H9 (cell line): ENCODE data around the gene KRTAP5-6. TPM values are rescaled to one million over a fixed set of nuclear protein-coding genes. Genes with fewer than 3 reads are reported as not detected.

Experiments used
- DNase-seq: peaks from one replicate; pipeline ENCODE4 v3.0.0-alpha.2; 2017
- H2AFZ ChIP-seq: one replicate; pipeline ENCODE4 v1.6.1; 2013; ENCODE audit warnings: mild to moderate bottlenecking, low read length, control low read depth, moderate library complexity
- H2AK5ac ChIP-seq: 2 replicates; pipeline ENCODE4 v1.6.1; 2013; ENCODE audit warnings: low read length, control low read depth, mixed read lengths; ENCODE audit not compliant: insufficient read length
- H2BK120ac ChIP-seq: one replicate; pipeline ENCODE4 v1.6.1; 2013; ENCODE audit warnings: low read depth, mild to moderate bottlenecking, low read length, control low read depth, inconsistent platforms; ENCODE audit not compliant: poor library complexity, severe bottlenecking
- H2BK12ac ChIP-seq: 2 replicates; pipeline ENCODE4 v1.6.1; 2013; ENCODE audit warnings: low read length, control low read depth, mixed read lengths, low read depth; ENCODE audit not compliant: insufficient read length
- H2BK15ac ChIP-seq: 2 replicates; pipeline ENCODE4 v1.6.1; 2013; ENCODE audit warnings: low read depth, low read length, control low read depth
- H2BK20ac ChIP-seq: one replicate; pipeline ENCODE4 v1.6.1; 2013; ENCODE audit warnings: low read depth, mild to moderate bottlenecking, low read length, control low read depth, inconsistent platforms; ENCODE audit not compliant: poor library complexity, severe bottlenecking
- H2BK5ac ChIP-seq: 2 replicates; pipeline ENCODE4 v1.6.1; 2013; ENCODE audit warnings: low read length, control low read depth, mixed read lengths; ENCODE audit not compliant: insufficient read length
- H3K14ac ChIP-seq: 2 replicates; pipeline ENCODE4 v1.6.1; 2013; ENCODE audit warnings: low read length, control low read depth; ENCODE audit not compliant: insufficient read depth
- H3K18ac ChIP-seq: 2 replicates; pipeline ENCODE4 v1.6.1; 2013; ENCODE audit warnings: low read depth, mild to moderate bottlenecking, mixed read lengths, low read length, control low read depth; ENCODE audit not compliant: insufficient read length
- H3K23ac ChIP-seq: 2 replicates; pipeline ENCODE4 v1.6.1; 2013; ENCODE audit warnings: low read length, control low read depth, mixed read lengths, low read depth; ENCODE audit not compliant: insufficient read length
- H3K23me2 ChIP-seq: 2 replicates; pipeline ENCODE4 v1.6.1; 2013; ENCODE audit warnings: low read depth, mild to moderate bottlenecking, mixed read lengths, low read length, control low read depth; ENCODE audit not compliant: insufficient read length, poor library complexity, severe bottlenecking
- H3K27ac ChIP-seq: 2 replicates; pipeline ENCODE4 v1.5.1; 2013; ENCODE audit warnings: low read length, control low read depth, mixed read lengths, low read depth; ENCODE audit not compliant: insufficient read length
- H3K27me3 ChIP-seq: 2 replicates; pipeline ENCODE4 v1.6.1; 2013; ENCODE audit warnings: low read length, control low read depth, inconsistent platforms; ENCODE audit not compliant: insufficient read depth
- H3K4ac ChIP-seq: 2 replicates; pipeline ENCODE4 v1.6.1; 2013; ENCODE audit warnings: low read depth, mild to moderate bottlenecking, control low read depth, inconsistent platforms, low read length, moderate library complexity
- H3K4me1 ChIP-seq: 2 replicates; pipeline ENCODE4 v1.6.1; 2013; ENCODE audit warnings: low read length, control low read depth, inconsistent platforms; ENCODE audit not compliant: insufficient read depth
- H3K4me2 ChIP-seq: 2 replicates; pipeline ENCODE4 v1.6.1; 2013; ENCODE audit warnings: low read length, control low read depth, mixed read lengths; ENCODE audit not compliant: insufficient read length, insufficient read depth
- H3K56ac ChIP-seq: 2 replicates; pipeline ENCODE4 v1.6.1; 2013; ENCODE audit warnings: low read depth, mild to moderate bottlenecking, mixed read lengths, low read length, control low read depth; ENCODE audit not compliant: insufficient read length
- H3K79me1 ChIP-seq: 2 replicates; pipeline ENCODE4 v1.6.1; 2013; ENCODE audit warnings: low read depth, mild to moderate bottlenecking, moderate library complexity, low read length, control low read depth, inconsistent platforms; ENCODE audit not compliant: insufficient read depth, poor library complexity, severe bottlenecking
- H3K79me2 ChIP-seq: 2 replicates; pipeline ENCODE4 v1.6.1; 2013; ENCODE audit warnings: low read length, control low read depth, inconsistent platforms; ENCODE audit not compliant: insufficient read depth
- H3K9ac ChIP-seq: 2 replicates; pipeline ENCODE4 v1.6.1; 2013; ENCODE audit warnings: low read length, control low read depth, mixed read lengths; ENCODE audit not compliant: insufficient read length; ENCODE audit errors: extremely low read depth
- H3K9me3 ChIP-seq: one replicate; pipeline ENCODE4 v1.6.1; 2013; ENCODE audit warnings: low read depth, low read length, inconsistent platforms; ENCODE audit not compliant: control insufficient read depth
- H3T11ph ChIP-seq: one replicate; pipeline ENCODE4 v1.6.1; 2013; ENCODE audit warnings: mild to moderate bottlenecking, low read length, control low read depth, inconsistent platforms
- H4K20me1 ChIP-seq: one replicate; pipeline ENCODE4 v1.6.1; 2013; ENCODE audit not compliant: control insufficient read depth, insufficient read length, insufficient read depth
- H4K5ac ChIP-seq: 2 replicates; pipeline ENCODE4 v1.6.1; 2013; ENCODE audit warnings: low read depth, mild to moderate bottlenecking, mixed read lengths, low read length, control low read depth; ENCODE audit not compliant: insufficient read length
- H4K8ac ChIP-seq: replicated peaks from 2 replicates; pipeline ENCODE4 v1.6.1; 2013; ENCODE audit warnings: low read length, control low read depth, mixed read lengths, low read depth; ENCODE audit not compliant: insufficient read length
- H4K91ac ChIP-seq: 2 replicates; pipeline ENCODE4 v1.6.1; 2013; ENCODE audit warnings: low read depth, mild to moderate bottlenecking, moderate library complexity, mixed read lengths, low read length, control low read depth; ENCODE audit not compliant: insufficient read length
- H3K27ac Mint-ChIP-seq, 3 experiments: 2 replicates in 2 of 3; 3 replicates in 1 of 3; pipeline ENCODE4 v1.8.0; 2020 to 2021; ENCODE audit warnings: mixed read lengths in 3 of 3, mild to moderate bottlenecking in 1 of 3, moderate library complexity in 1 of 3
- H3K27me3 Mint-ChIP-seq: 2 replicates; pipeline ENCODE4 v1.8.0; 2021; ENCODE audit warnings: low read depth, mild to moderate bottlenecking, moderate library complexity, mixed read lengths
- H3K36me3 Mint-ChIP-seq, 3 experiments: 2 replicates in 2 of 3; 3 replicates in 1 of 3; pipeline ENCODE4 v1.8.0; 2020 to 2021; ENCODE audit warnings: low read depth in 3 of 3, mixed read lengths in 3 of 3; ENCODE audit not compliant: insufficient read depth in 1 of 3
- H3K4me1 Mint-ChIP-seq, 2 experiments: 2 replicates each; pipeline ENCODE4 v1.8.0; 2020; ENCODE audit warnings: mixed read lengths in 2 of 2
- H3K4me3 Mint-ChIP-seq, 2 experiments: 2 replicates in 1 of 2; 3 replicates in 1 of 2; pipeline ENCODE4 v1.8.0; 2020 to 2021; ENCODE audit warnings: mild to moderate bottlenecking in 2 of 2, mixed read lengths in 2 of 2, moderate library complexity in 1 of 2
- H3K9me3 Mint-ChIP-seq, 2 experiments: 2 replicates in 1 of 2; 3 replicates in 1 of 2; pipeline ENCODE4 v1.8.0; 2020; ENCODE audit warnings: mild to moderate bottlenecking in 2 of 2, mixed read lengths in 2 of 2, moderate library complexity in 1 of 2
- CTCF ChIP-seq: fragments of 200-600 bp; sonication (generic); conservative IDR thresholded peaks from 3 replicates; pipeline ENCODE4 v1.8.0; 2021; ENCODE audit warnings: antibody characterized with exemption, mild to moderate bottlenecking
- WGBS: extraction: QIAGEN DNeasy Blood & Tissue Kit; methylation state at CpG from one replicate; pipeline ENCODE4 v1.1.7; 2013; ENCODE audit warnings: missing lambda C conversion rate, low lambda C conversion rate, mixed read lengths; ENCODE audit not compliant: insufficient read length; ENCODE audit errors: extremely low coverage; 5-methylcytosine and 5-hydroxymethylcytosine counted together
- total RNA-seq: library from RNA; stranded (reverse); gene quantifications from 2 replicates; pipeline ENCODE4 v1.2.1, GENCODE V29; 2021

Gene KRTAP5-6
- total RNA-seq, 1 experiment from 2014 or later = not detected

DNA sequence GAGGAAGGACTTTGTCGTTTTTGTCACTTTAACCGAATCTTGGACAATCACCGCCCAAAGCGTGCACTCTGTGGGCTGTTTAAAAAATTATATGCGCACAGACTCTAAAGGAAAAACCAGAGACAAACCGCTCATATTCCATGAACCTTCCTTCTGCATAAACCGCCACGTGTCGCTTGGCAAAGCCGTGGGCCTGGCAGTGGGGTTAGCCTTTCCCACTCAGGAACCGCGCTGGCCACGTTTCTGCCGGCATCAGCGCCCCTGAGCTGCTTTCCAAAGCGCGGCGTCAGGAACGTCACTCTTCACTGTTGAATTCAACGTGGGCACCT, 44.6 kb upstream of the KRTAP5-6 start:
- Histone ChIP-seq H3K4me1 (no peaks in the 10 kb centered on the region), H3K4ac (no peak overlapping the region), H3K79me1 (no peaks in the 10 kb centered on the region), H2BK120ac (no peak overlapping the region), H3K79me2 (no peaks in the 10 kb centered on the region), H3K23me2 (no peaks in the 10 kb centered on the region), H3K56ac (no peak overlapping the region), H3T11ph (no peak overlapping the region), H3K23ac (no peak overlapping the region), H3K4me2 (no peak overlapping the region), H3K9ac (no peak overlapping the region), H4K5ac (no peak overlapping the region), H3K27ac (no peak overlapping the region), H2BK20ac (no peak overlapping the region), H3K27me3 (no peaks in the 10 kb centered on the region; the same call in 1 of the 2 replicates), H3K9me3 (no peaks in the 10 kb centered on the region), H2BK12ac (no peak overlapping the region), H2AFZ (no peak overlapping the region), H3K18ac (no peak overlapping the region), H4K91ac (no peak overlapping the region), H2BK15ac (no peak overlapping the region), H3K14ac (no peak overlapping the region), H4K8ac (no peak overlapping the region), H2BK5ac (no peak overlapping the region), H4K20me1 (no peaks in the 10 kb centered on the region), H2AK5ac (no peak overlapping the region)
- TF ChIP-seq CTCF = no peak
- Mint-ChIP-seq H3K27ac (no peak overlapping the region), H3K4me1 (peaks cover 4 to 9% of the 10 kb centered on the region in 2 experiments; a peak in 3 of 4 replicates), H3K4me3 (no peak overlapping the region), H3K27me3 (peaks cover 45% of the 10 kb centered on the region), H3K36me3 (no peaks in the 10 kb centered on the region), H3K9me3 (peaks cover 0 to 2% of the 10 kb centered on the region in 2 experiments; a peak in 1 of 5 replicates)
- no peak for DNase-seq
- no CpG with 5 or more reads among the region's 20 CpGs for WGBS
